Measurements from ENCODE around the gene ZNF217.
"Not testable (repeated sequence)": the region's sequence is repeated elsewhere in the genome, so short reads cannot be mapped to it uniquely, and the experiment has no call there.

The ZNF217 gene

DNA sequence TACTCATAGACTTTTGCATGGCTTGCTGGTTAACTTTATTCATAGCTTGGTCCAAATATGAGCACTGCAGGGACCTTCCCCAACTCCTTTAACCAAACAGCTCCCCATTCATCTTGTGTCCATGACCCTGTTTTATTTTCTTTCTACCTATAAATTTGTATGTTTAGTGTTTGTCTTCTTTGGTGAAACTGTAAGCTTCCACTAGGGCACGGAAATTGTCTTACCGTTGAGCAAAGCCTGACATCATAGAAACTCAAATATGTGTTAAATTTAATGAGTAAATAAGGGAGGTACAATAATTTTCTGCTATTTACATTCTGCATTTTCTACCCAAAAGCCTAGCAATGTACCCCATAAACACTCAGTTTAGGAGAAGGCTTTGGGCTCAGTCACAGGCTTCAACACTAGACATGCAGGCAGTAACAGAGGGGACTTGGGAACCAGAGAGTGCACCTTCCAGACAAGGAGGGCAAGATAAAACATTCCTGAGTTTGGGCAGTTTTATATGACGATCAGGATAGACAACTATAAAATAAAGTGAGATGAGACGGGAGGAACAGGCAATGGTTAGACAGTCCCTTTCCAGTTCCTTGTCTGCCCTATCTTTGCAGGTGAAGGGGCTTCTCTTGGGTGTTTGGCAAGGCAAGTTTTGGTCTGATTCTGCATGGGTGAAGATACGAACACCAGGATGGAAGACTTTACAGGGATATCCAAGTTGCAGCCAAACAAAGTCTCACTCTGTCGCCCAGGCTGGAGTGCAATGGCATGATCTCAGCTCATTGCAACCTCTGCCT, 46.2 kb upstream of the ZNF217 start:
- Histone ChIP-seq H3K9me3 (ENCODE audit: insufficient read depth, low read depth, low read length) (no peaks in the 10 kb centered on the region), H3K79me2 (ENCODE audit: insufficient read depth, low read length) (no peaks in the 10 kb centered on the region), H2AFZ (ENCODE audit: low read length) (peak overlapping the region; percentile 57), H3K9ac (ENCODE audit: low read depth, low read length, poor library complexity, severe bottlenecking) (peak overlapping the region; percentile 1), H3K4me1 (ENCODE audit: insufficient read depth, low read length, poor library complexity, severe bottlenecking) (peaks cover 58% of the 10 kb centered on the region), H3K4me2 (ENCODE audit: low read depth, low read length, poor library complexity, severe bottlenecking) (no peak overlapping the region), H3K9me2 (replicated peaks; ENCODE audit: low read depth, low read length) (no peaks in the 10 kb centered on the region), H3K36me3 (ENCODE audit: insufficient read depth, low read length) (no peaks in the 10 kb centered on the region), H3K4me3 (ENCODE audit: low read length, poor library complexity, severe bottlenecking) (no peak overlapping the region), H4K20me1 (ENCODE audit: insufficient read depth, low read length, poor library complexity, severe bottlenecking) (no peaks in the 10 kb centered on the region), H3F3A (ENCODE audit: low read depth) (peaks cover 18% of the 10 kb centered on the region), H3K27me3 (ENCODE audit: insufficient read depth, low read length, poor library complexity, severe bottlenecking) (no peaks in the 10 kb centered on the region)
- TF ChIP-seq, protein P1, sequence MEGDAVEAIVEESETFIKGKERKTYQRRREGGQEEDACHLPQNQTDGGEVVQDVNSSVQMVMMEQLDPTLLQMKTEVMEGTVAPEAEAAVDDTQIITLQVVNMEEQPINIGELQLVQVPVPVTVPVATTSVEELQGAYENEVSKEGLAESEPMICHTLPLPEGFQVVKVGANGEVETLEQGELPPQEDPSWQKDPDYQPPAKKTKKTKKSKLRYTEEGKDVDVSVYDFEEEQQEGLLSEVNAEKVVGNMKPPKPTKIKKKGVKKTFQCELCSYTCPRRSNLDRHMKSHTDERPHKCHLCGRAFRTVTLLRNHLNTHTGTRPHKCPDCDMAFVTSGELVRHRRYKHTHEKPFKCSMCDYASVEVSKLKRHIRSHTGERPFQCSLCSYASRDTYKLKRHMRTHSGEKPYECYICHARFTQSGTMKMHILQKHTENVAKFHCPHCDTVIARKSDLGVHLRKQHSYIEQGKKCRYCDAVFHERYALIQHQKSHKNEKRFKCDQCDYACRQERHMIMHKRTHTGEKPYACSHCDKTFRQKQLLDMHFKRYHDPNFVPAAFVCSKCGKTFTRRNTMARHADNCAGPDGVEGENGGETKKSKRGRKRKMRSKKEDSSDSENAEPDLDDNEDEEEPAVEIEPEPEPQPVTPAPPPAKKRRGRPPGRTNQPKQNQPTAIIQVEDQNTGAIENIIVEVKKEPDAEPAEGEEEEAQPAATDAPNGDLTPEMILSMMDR (conservative IDR thresholded peaks at IDR 0.05; ENCODE audit: low read length), result no peak
- TF ChIP-seq EZH2phosphoT487 (IDR thresholded peaks at IDR 0.05; ENCODE audit: borderline replicate concordance), result no peak

DNA sequence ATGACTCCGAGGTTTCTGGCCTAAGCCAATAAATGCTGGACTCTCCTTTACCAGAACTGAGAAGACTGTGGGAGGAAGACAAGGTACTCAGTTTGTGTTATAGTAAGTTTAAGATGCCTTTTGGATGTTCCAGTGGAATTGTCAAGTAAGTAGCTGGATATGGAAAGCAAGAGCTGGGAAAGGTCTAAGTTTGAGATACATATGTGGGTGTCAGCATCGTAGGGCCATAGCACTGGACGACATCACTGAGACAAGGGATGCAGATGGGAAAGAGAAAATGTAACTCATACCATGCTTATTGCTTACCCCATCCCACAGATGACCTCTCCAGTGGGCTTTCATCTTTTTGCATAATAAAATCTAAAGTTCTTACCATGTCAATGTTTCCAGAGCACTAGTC, 45.5 kb upstream of the ZNF217 start:
- Histone ChIP-seq H3K9ac (ENCODE audit: low read depth, low read length, poor library complexity, severe bottlenecking) (no peak overlapping the region), H3K4me1 (ENCODE audit: insufficient read depth, low read length, poor library complexity, severe bottlenecking) (peaks cover 52% of the 10 kb centered on the region), H3K27me3 (ENCODE audit: insufficient read depth, low read length, poor library complexity, severe bottlenecking) (no peaks in the 10 kb centered on the region), H3K4me3 (ENCODE audit: low read length, poor library complexity, severe bottlenecking) (no peak overlapping the region), H2AFZ (ENCODE audit: low read length) (0 out of 2 replicates have a peak overlapping the region, but pooled peaks have one; percentile 57), H3K4me2 (ENCODE audit: low read depth, low read length, poor library complexity, severe bottlenecking) (no peak overlapping the region), H3K9me2 (replicated peaks; ENCODE audit: low read depth, low read length) (no peaks in the 10 kb centered on the region), H4K20me1 (ENCODE audit: insufficient read depth, low read length, poor library complexity, severe bottlenecking) (no peaks in the 10 kb centered on the region), H3F3A (ENCODE audit: low read depth) (peaks cover 18% of the 10 kb centered on the region), H3K36me3 (ENCODE audit: insufficient read depth, low read length) (no peaks in the 10 kb centered on the region), H3K9me3 (ENCODE audit: insufficient read depth, low read depth, low read length) (no peaks in the 10 kb centered on the region), H3K79me2 (ENCODE audit: insufficient read depth, low read length) (no peaks in the 10 kb centered on the region)
- no peak for TF ChIP-seq EZH2phosphoT487 (IDR thresholded peaks at IDR 0.05; ENCODE audit: borderline replicate concordance)
- TF ChIP-seq, protein P1 (conservative IDR thresholded peaks at IDR 0.05; ENCODE audit: low read length), result no peak

DNA sequence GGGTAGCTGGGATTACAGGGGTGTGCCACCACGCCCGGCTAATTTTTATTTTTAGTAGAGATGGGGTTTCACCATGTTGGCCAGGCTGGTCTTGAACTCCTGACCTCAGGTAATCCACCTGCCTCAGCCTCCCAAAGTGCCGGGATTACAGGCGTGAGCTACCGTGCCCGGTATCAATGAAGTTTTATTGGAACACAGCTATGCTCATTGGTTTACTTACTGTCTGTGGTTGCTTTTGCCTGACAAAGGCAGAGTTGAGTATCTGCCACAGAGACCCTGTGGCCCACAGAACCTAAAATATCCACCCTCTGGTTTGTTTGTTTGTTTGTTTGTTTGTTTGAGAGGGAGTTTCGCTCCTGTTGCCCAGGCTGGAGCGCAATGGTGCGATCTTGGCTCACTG, 43.7 kb upstream of the ZNF217 start:
- not testable (repeated sequence) for H3K4me3 ChIP-seq (ENCODE audit: low read length, poor library complexity, severe bottlenecking); H3F3A ChIP-seq (ENCODE audit: low read depth); H3K4me2 ChIP-seq (ENCODE audit: low read depth, low read length, poor library complexity, severe bottlenecking); H3K27me3 ChIP-seq (ENCODE audit: insufficient read depth, low read length, poor library complexity, severe bottlenecking); H4K20me1 ChIP-seq (ENCODE audit: insufficient read depth, low read length, poor library complexity, severe bottlenecking); H3K9ac ChIP-seq (ENCODE audit: low read depth, low read length, poor library complexity, severe bottlenecking); H3K36me3 ChIP-seq (ENCODE audit: insufficient read depth, low read length); H3K79me2 ChIP-seq (ENCODE audit: insufficient read depth, low read length); H3K9me2 ChIP-seq (replicated peaks; ENCODE audit: low read depth, low read length); H3K9me3 ChIP-seq (ENCODE audit: insufficient read depth, low read depth, low read length); H2AFZ ChIP-seq (ENCODE audit: low read length)
- H3K4me1 ChIP-seq (ENCODE audit: insufficient read depth, low read length, poor library complexity, severe bottlenecking), result peaks cover 36% of the 10 kb centered on the region

All from Loucy (cell line).